ENCODE measurements around the gene TMEM255B.
A peak's percentile ranks its signal among the peaks of the same experiment; 100 is the strongest.
"Not testable (repeated sequence)": the region's sequence is repeated elsewhere in the genome, so short reads cannot be mapped to it uniquely, and the experiment has no call there.

The TMEM255B gene

DNA sequence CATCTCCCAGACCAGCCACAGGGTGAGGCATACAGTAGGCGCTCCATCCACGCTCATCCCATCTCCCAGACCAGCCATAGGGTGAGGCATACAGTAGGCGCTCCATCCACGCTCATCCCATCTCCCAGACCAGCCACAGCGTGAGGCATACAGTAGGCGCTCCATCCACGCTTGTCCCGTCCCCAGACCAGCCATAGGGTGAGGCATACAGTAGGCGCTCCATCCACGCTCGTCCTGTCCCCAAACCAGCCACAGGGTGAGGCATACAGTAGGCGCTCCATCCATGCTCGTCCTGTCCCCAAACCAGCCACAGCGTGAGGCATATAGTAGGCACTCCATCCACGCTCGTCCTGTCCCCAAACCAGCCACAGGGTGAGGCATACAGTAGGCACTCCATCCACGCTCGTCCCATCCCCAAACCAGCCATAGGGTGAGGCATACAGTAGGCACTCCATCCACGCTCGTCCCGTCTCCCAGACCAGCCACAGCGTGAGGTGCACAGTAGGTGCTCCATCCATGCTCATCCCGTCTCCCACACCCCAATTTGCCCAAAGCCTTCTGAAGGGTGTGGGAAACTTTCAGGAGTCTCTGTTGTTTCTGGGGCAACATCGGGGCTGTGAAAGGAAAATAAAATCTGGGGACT, 13.4 kb upstream of the TMEM255B start:
- intact Hi-C loops (cut with DNase I): not testable (repeated sequence)
- DNase-seq: peak in 1 of 42 donors; percentile 3

DNA sequence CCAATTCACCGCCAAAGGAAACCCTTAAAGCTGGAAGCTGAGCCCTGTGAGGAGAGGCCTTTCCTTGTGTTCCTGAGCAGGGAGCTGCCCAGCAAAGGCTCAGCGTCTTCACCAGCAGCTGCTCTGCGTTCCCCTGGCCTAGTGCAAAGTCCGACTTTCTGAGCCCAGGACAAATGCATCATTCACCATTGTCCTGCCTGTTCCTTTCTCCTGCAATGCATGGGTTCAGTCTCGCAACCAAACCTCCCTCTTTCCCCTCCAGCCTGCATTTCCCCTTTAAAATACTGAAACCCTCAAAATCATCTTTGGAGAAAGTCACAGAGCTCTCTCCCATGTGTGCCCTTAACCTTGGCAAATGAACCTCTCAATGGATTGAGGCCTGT, 12.9 kb upstream of the TMEM255B start:
- intact Hi-C loops (cut with DNase I): no loop called here

DNA sequence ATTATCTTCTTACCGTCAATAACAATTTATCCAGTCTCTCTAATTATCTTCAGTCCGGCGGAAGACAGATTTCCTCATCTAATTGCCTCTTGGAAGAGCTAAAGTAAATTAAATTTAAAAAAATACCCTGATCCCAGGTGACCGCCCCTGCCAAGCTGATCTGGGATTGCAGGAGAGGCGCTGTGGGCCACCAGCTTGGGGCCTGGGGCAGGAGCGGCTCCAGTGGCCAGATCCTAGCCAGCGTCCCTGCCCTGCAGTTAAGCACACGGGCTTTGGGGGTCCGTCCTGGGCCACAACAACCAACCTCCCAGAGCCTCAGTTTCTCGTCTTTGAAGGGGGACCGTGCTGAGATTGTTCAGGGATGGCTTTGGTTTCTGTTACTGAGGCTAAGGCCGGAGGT, 12.4 kb upstream of the TMEM255B start:
- DNase-seq: peak in 1 of 42 donors; percentile 10
- intact Hi-C loops (cut with DNase I): no loop called here

More for the DNA sequence above, 12.9 kb upstream of the TMEM255B start:
- peak in 2 of 42 donors; percentile 9 to 12 for DNase-seq

DNA sequence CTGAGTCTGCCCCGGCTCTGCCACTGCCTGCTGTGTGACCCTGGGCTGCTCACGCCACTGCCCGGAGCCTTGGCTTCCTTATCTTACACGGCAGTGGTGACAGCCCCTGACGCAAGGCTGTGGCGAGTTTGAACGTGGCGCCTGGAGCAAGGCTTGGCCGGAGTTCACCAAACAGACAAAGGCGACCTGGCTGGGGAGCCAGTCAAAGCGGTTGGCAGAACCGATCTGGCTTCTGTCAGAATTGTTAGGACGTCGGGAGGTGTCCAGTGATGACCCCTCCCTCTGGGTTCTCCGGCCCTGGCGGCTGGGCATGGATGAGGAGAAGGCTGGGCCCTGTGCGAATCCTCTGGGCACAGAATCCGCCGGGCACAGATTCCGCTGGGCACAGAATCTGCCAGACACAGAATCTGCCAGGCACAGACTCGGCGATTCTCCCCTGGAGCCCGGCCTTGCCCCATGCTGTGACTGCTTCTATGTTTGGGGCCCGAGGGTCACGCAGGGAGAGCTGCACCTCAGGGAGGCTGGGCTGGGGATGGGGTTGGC, 11.7 kb upstream of the TMEM255B start:
- DNase-seq: peak in 3 of 42 donors; percentile 12 to 24 (median 23)
- intact Hi-C loops (cut with DNase I): no loop called here

DNA sequence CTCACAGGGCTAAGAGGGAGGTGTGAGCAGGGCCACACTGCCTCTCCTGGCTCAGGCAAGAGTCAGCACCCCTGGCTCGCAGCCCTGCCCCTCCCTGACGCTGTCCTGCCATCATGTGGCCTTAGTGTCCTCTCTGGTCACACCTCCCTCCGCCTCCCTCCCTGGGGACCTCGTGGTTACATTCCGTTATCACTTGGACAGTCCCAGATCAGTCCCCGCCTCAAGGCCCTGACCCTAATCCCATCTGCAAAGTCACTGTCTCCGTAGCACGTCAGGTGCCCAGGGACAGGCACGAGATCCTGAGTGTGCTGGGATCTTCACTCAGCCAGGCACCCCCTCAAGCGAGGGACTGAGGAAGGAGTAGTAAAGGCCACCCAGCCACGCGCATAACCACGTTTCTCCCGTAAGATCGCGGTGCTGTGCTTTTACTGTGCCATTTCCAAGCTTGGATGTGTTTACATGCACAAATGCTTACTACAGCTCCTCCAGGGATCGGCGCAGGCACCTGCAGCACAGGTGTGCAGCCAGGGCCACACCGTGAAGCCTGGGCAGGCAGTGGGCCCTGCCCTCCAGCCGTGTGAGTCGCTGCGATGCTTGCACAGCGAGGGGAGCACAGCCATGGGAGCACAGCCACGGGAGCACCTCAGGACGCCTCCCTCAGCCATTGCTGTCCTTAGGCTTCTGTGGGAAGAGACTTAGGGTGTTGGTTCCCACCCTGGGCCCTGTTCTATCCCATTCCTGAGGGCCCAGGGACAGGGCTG, 10.7 kb upstream of the TMEM255B start:
- intact Hi-C loops (cut with DNase I): no loop called here
- DNase-seq: peak in 2 of 42 donors; percentile 7 to 25

DNA sequence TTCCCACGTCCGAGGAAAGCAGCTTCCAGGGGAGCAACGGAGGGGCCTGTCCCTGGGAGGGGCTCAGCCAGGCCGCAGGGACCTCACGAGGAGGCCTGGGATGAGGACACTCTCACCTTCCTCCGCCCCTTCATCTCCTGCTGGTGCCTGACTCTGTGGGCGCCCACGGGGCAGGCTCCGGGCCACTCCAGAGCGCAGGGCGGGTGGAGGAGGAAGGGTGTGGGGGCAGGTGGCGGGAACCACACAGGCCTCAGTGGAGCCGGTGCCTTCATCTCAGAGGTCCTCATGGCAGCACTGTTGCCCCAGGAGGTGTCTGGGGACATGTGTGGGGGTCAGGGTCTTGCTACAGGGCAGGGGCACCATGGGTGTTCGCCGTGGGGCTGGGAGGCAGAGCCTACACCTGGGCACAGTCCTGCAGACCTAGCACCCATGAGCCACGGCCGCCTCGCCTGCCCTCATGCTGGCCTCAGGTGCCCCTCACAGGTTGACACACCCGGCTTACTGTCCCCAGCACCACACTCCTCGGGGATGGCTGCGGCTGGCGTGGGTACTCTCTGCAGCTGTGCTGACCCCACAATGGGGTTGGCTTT, 10.1 kb upstream of the TMEM255B start:
- peak in 2 of 42 donors; percentile 17 to 19 for DNase-seq
- intact Hi-C loops (cut with DNase I): no loop called here

DNA sequence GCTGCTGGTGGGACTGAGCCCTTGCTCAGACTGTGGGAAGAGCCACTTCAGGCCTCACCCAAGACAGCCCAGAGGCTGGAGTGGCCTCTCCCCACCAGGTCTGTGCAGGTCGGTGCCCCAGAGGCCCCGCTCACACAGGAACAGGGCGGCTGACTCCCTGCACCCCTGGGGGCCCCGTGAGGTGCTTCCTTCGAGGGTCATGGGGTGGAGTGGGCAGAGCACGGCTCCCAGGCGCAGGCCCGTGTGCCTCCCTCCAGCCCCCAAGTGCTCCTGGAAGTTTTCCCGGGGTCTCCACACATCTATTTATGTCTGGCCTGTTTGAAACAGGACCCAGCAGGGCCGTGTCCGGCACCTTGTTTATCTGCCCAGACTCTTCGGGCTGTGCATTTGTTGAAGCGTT, 9.5 kb upstream of the TMEM255B start:
- DNase-seq: no peak
- intact Hi-C loops (cut with DNase I): no loop called here

DNA sequence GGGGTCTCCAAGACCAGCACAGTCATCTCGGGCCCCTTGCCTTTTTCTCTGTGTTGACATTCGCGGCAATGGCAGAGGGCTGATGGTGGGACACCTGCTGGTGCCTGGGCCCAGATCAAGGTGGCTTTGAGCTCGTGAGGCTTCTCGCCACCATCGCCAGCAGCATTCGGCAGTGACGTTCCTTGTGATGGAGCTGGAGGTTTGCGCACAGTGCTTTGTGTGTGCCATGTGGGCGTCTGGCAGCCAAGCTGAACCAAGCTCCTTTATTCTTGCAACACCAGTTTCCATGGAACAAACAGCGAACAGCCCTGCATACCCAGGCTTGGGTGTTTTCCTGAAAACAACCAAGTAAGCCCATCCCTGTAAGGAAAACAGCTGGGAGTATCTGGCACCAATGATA, 9.1 kb upstream of the TMEM255B start:
- intact Hi-C loops (cut with DNase I): no loop called here
- DNase-seq: peak in 10 of 42 donors; percentile 29 to 60 (median 45)

DNA sequence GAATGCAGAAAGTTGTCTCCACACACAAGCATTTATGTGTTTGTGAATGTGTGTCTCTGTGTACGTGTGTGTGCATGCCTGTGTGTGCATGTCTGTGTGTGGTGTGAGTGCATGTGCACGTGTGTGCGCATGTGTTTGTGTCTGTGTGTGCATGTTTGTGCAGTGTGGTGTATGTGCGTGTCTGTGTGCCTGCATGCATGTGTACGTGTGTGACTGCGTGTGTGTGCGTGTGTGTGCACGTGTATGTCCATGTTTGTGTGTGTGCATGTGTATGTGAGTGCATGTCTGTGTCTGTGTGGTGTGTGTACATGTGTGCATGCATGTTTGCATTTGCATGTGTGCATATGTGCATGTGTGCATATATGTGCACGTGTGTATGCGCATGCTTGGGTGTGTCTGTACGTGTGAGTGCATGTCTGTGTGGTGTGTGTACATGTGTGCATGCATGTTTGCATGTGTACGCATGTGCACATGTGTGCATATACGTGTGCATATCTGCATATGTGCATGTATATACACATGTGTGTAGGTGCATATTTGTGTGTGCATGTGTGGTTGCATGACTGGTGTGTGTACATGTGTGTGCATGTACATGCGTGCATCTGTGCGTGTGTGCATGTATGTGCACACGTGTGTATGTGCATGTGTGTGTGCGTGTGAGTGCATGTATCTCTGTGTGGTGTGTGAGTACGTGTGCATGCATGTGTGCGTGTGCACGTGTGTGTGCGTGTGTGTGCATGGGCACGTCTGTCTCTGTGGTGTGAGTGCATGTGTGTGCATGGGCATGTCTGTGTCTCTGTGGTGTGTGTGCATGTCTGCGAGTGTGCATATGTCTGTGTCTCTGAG, 8.2 kb upstream of the TMEM255B start:
- intact Hi-C loops (cut with DNase I): no loop called here
- DNase-seq: peak in 1 of 42 donors; percentile 5

DNA sequence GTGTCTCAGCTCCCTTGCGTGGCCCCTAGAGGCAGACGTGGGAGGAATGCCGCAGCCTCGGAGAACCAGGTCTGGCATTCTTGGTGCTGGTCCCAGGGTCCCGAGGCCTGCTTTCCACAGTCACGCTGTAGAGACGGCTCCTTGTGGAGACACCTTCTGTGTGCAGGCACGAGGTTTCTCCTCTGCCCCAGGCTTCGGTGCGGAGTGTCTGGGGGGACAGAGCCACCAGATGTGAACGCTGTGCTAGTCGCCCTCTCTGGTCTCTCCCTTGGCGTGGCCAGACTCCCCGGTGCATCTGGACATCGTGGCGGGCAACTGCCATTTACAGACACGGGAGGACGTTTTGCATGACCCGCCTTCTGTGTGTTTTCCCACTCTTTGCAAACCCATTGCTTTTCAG, 7.5 kb upstream of the TMEM255B start:
- intact Hi-C loops (cut with DNase I): no loop called here
- peak in 1 of 42 donors; percentile 27 for DNase-seq

DNA sequence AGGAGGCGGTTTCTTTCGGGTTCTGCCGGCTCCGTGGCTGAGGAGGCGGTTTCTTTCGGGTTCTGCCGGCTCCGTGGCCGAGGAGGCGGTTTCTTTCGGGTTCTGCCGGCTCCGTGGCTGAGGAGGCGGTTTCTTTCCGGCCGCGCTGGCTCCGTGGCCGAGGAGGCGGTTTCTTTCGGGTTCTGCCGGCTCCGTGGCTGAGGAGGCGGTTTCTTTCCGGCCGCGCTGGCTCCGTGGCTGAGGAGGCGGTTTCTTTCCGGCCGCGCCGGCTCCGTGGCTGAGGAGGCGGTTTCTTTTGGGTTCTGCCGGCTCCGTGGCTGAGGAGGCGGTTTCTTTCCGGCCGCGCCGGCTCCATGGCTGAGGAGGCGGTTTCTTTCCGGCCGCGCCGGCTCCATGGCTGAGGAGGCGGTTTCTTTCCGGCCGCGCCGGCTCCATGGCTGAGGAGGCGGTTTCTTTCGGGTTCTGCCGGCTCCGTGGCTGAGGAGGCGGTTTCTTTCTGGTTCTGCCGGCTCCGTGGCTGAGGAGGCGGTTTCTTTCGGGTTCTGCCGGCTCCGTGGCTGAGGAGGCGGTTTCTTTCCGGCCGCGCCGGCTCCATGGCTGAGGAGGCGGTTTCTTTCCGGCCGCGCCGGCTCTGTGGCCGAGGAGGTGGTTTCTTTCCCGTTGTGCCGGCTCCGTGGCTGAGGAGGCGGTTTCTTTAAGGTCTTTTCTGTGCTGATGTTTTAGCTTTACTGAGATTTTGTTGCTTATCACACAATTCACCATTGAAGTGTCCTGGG, 6.6 kb upstream of the TMEM255B start:
- peak in 6 of 42 donors; percentile 20 to 50 (median 34) for DNase-seq

DNA sequence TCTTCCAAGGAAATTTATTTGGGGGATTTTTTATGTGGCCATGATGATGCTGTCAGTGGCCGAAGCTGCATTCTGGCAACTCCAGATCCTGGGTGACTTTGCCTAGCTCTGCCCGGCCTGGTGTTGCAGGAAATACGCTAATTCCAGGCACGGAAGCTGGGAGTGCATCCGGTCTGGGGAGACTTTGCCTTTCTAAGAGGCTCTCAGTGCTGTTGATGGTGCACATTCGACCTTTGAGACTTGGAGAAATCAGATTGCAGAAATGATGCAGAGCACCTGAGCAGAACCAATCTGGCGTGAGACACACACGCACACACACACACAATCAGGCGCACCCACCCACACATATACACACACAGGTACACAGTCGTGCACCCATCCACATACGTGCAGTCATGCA, 5.9 kb upstream of the TMEM255B start:
- DNase-seq: peak in 1 of 42 donors; percentile 26
- intact Hi-C loops (cut with DNase I): no loop called here

More for the DNA sequence above, 6.6 kb upstream of the TMEM255B start:
- intact Hi-C loops (cut with DNase I): not testable (repeated sequence)

DNA sequence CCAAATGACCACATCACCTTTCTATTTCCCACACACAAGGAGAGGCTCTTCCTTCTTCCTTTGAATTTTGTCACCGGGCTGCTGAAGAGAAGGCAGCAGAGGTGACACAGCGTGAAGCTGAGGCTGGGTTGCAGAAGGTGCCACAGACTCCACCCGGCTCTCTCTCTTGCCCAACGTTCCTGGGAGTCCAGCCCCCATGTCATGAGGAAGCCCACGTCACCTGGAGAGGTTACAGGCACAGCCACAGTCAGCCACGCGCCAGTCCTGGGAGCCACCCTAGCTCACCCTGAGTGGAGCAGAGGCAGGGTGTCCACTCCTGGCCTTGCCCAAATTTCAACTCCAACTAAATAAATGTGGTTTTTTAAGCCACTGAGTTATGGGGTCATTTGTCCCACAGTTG, 4.8 kb upstream of the TMEM255B start:
- DNase-seq: peak in 2 of 42 donors; percentile 3 to 20
- intact Hi-C loops (cut with DNase I): no loop called here

DNA sequence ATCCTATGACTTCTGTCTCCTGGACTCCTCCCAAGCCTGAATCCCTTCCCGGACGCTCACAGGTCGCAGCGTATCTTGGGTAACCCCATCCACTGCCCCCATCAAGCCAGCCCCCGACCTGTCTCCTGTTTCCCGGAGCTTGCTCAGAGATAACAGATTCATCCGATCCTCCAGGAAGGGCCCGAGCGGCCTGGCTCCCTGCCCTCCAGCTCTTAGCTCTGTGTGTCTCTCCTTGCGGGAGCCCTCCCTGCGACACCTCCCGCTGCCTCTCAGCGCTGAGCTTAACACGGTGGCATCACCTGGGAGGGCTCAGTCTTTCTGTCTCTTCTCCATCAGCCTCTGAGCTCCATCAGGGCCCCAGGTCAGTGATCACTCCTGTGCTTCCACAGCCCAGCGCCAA, 4.3 kb upstream of the TMEM255B start:
- intact Hi-C loops (cut with DNase I): no loop called here

DNA sequence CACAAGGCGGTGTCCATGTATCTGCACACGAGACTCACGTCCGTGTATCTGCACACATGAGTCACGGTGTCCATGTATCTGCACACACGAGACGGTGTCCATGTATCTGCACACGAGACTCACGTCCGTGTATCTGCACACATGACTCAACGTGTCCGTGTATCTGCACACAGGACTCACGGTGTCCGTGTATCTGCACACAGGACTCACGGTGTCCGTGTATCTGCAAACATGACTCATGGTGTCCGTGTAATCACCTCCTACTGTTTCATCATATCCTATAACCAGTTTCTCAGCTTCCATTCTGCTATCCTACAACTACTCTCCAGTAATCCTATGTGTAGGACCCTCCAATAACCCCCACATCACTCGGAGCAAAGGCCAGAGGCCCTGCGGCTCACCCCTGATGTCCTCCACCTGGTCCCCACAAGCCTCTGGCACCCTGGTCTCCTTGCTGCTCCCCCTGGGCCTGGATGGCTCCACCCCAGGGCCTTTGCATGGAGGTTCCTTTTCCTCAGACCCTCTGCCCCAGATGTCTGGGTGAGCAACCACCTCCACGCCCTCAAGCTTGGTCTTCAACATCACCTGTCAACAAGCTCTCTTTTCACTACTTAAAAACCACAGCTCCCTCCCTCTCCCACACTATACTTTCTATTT, 2.5 kb upstream of the TMEM255B start:
- DNase-seq: peak in 1 of 42 donors; percentile 3

More for the DNA sequence above, 4.3 kb upstream of the TMEM255B start:
- peak in 2 of 42 donors; percentile 7 to 13 for DNase-seq

DNA sequence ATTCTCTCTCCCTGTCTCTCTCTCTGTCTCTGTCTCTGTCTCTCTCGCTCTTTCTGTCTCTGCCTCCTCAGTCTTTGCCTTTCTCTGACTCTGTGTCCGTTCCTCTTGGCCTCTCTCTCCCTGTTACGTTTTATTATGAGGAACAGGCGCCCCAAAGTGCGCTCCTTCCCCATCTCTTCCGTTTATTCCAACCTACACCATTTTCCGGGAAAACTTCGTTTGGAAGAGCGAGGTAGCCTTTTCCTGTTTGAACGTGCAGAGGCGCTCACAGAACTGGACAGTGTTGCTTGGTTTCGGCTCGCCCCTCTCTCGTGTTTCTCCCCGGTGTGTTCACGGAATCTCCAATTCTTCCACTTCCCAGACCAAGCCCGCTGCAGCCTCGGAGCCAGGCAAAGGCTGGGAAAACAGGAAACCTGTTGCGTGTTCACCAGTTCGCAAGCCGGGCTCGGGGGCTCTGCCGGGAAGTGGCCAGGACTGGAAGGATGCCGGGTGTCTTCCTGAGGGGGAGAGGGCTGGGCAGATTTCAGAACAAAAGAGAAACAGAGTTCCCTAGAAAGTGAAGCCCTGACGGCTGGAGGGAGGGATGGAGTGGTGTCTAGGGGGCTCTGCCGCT, 605 bp downstream of the TMEM255B start:
- intact Hi-C loops (cut with DNase I): no loop called here
- DNase-seq: peak in 5 of 42 donors; percentile 11 to 41 (median 17)

More for the DNA sequence above, 2.5 kb upstream of the TMEM255B start:
- intact Hi-C loops (cut with DNase I): no loop called here

DNA sequence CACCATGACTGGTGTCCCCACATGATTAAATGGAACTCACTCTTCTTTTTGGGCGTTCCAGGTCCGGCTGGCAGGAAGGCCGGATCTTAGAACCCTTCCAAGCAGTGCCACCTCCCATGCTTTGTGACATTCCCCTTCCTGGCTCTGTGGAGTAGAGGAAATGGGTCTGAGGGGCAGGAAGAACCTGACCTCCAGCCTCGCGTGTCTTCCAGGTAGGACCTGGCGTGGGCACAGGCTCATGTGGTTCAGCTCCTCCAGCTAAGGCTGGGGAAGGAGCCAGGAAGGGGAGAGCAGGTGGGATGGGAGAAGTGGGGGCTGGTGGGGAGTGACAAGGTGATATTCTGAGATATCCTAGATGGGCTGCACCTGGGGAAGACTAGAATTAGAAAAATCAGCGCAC, 2.1 kb downstream of the TMEM255B start:
- intact Hi-C loops (cut with DNase I): no loop called here
- peak in 1 of 42 donors; percentile 7 for DNase-seq
